Thymus (tissue), 2 donors: ENCODE data around the gene FNDC8. TPM values are rescaled to one million over a fixed set of nuclear protein-coding genes. Genes with fewer than 3 reads are reported as not detected.

ENCODE experiments used
- polyA plus RNA-seq: library from polyadenylated mRNA; stranded (reverse); fragments of 200-250 nt; gene quantifications from one replicate; pipeline ENCODE4 v1.2.3, GENCODE V29; 2013
- total RNA-seq: library from RNA; stranded (reverse); fragments of 120-200 nt; gene quantifications from one replicate; pipeline ENCODE4 v1.2.4, GENCODE V29; 2013
- donor health status: healthy.

Gene FNDC8
- total and polyA plus RNA-seq, 2 donors = 0.02 TPM; not detected in 1

Other genes with a start within 250 kb of the FNDC8 start
- gene CCT6B, start 160.2 kb upstream of the FNDC8 start, total RNA-seq = 1.3 TPM
- 4.0 TPM for gene CCT6B, start 160.2 kb upstream of the FNDC8 start, polyA plus RNA-seq
- 21.9 TPM for gene ZNF830, start 160.1 kb upstream of the FNDC8 start, total RNA-seq
- gene ZNF830, start 160.1 kb upstream of the FNDC8 start, polyA plus RNA-seq = 30.3 TPM
- gene LIG3, start 141.1 kb upstream of the FNDC8 start, total RNA-seq = 18.8 TPM
- gene LIG3, start 141.1 kb upstream of the FNDC8 start, polyA plus RNA-seq = 7.6 TPM
- 17.6 TPM for gene RFFL, start 57.9 kb upstream of the FNDC8 start, total RNA-seq
- 16.5 TPM for gene RFFL, start 57.9 kb upstream of the FNDC8 start, polyA plus RNA-seq
- gene RAD51D, start 1.8 kb upstream of the FNDC8 start, total RNA-seq = 7.7 TPM
- gene RAD51D, start 1.8 kb upstream of the FNDC8 start, polyA plus RNA-seq = 5.9 TPM
- 11.2 TPM for gene NLE1, start 20.7 kb downstream of the FNDC8 start, total RNA-seq
- 4.9 TPM for gene NLE1, start 20.7 kb downstream of the FNDC8 start, polyA plus RNA-seq
- 0.76 TPM for gene UNC45B, start 26.2 kb downstream of the FNDC8 start, total RNA-seq
- 0.27 TPM for gene UNC45B, start 26.2 kb downstream of the FNDC8 start, polyA plus RNA-seq
- not detected for gene SLC35G3, start 72.8 kb downstream of the FNDC8 start, total RNA-seq
- gene SLC35G3, start 72.8 kb downstream of the FNDC8 start, polyA plus RNA-seq = 0.09 TPM
- 63.5 TPM for gene SLFN5, start 121.5 kb downstream of the FNDC8 start, total RNA-seq
- 24.8 TPM for gene SLFN5, start 121.5 kb downstream of the FNDC8 start, polyA plus RNA-seq